Measurements from ENCODE around the gene SLC23A1.

DNA sequence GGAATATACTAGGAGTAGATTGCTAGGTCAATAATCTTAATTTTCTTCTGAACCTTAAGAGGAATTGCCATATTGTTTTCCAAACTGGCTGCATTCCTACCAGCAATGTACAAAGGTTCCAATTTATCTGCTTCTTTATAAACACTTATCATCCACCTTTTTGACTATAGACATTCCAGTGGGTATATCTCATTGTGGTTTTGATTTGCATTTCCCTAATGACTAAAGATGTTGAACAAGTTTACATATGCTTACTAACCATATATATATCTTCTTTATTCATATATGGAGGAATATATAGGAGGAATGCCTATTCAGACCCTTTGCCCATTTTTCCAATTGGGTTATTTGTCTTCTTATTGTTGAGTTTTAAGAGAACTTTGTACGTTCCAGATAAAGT, 48.6 kb upstream of the SLC23A1 start:
- TF ChIP-seq POLR2A (IDR thresholded peaks at IDR 0.05) = no peak
- TF ChIP-seq, protein P1, sequence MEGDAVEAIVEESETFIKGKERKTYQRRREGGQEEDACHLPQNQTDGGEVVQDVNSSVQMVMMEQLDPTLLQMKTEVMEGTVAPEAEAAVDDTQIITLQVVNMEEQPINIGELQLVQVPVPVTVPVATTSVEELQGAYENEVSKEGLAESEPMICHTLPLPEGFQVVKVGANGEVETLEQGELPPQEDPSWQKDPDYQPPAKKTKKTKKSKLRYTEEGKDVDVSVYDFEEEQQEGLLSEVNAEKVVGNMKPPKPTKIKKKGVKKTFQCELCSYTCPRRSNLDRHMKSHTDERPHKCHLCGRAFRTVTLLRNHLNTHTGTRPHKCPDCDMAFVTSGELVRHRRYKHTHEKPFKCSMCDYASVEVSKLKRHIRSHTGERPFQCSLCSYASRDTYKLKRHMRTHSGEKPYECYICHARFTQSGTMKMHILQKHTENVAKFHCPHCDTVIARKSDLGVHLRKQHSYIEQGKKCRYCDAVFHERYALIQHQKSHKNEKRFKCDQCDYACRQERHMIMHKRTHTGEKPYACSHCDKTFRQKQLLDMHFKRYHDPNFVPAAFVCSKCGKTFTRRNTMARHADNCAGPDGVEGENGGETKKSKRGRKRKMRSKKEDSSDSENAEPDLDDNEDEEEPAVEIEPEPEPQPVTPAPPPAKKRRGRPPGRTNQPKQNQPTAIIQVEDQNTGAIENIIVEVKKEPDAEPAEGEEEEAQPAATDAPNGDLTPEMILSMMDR (IDR thresholded peaks at IDR 0.05) = no peak
- TF ChIP-seq EP300 (IDR thresholded peaks at IDR 0.05) = no peak
- no peak for TF ChIP-seq POLR2AphosphoS5 (IDR thresholded peaks at IDR 0.05)
